Liver (tissue), 9 donors: ENCODE measurements around the gene ASPDH. TPM values are rescaled to one million over a fixed set of nuclear protein-coding genes. Genes with fewer than 3 reads are reported as not detected.

Experiments
- DNase-seq: peaks from one replicate; pipeline ENCODE4 v3.0.0-alpha.2; 2017; ENCODE audit warnings: low spot score
- H3K27ac ChIP-seq, 2 donors: one replicate each; pipeline ENCODE4 v1.7.0; 2013; ENCODE audit warnings: inconsistent platforms in 2 of 2, low read length in 2 of 2, control low read depth in 1 of 2, low read depth in 1 of 2, mild to moderate bottlenecking in 1 of 2
- H3K27me3 ChIP-seq, 4 donors: one replicate each; pipeline versions ENCODE4 v1.6.1 to v1.7.0; 2013; ENCODE audit warnings: low read length in 3 of 4, inconsistent platforms in 1 of 4, mild to moderate bottlenecking in 1 of 4, moderate library complexity in 1 of 4; ENCODE audit not compliant: control insufficient read depth in 4 of 4, insufficient read depth in 4 of 4
- H3K36me3 ChIP-seq, 4 donors: one replicate each; pipeline versions ENCODE4 v1.6.1 to v1.7.0; 2013; ENCODE audit warnings: low read length in 3 of 4, mild to moderate bottlenecking in 3 of 4, low read depth in 1 of 4, moderate library complexity in 1 of 4; ENCODE audit not compliant: control insufficient read depth in 4 of 4, insufficient read depth in 3 of 4
- H3K4me1 ChIP-seq, 4 donors: one replicate each; pipeline versions ENCODE4 v1.6.1 to v1.7.0; 2013; ENCODE audit warnings: low read length in 3 of 4, mild to moderate bottlenecking in 3 of 4, moderate library complexity in 1 of 4; ENCODE audit not compliant: control insufficient read depth in 4 of 4, insufficient read depth in 4 of 4
- H3K4me3 ChIP-seq, 3 donors: one replicate each; pipeline versions ENCODE4 v1.6.1 to v1.7.0; 2013; ENCODE audit warnings: low read length in 3 of 3, control low read depth in 1 of 3, low read depth in 1 of 3, mild to moderate bottlenecking in 1 of 3
- H3K9ac ChIP-seq, 2 donors: one replicate each; pipeline ENCODE4 v1.7.0; 2013; ENCODE audit warnings: low read length in 2 of 2, mild to moderate bottlenecking in 2 of 2, moderate library complexity in 2 of 2, control low read depth in 1 of 2, low read depth in 1 of 2
- H3K9me3 ChIP-seq, 4 donors: one replicate each; pipeline versions ENCODE4 v1.6.1 to v1.7.0; 2013; ENCODE audit warnings: low read length in 3 of 4; ENCODE audit not compliant: control insufficient read depth in 4 of 4
- ATF3 ChIP-seq: IDR thresholded peaks from 2 replicates; pipeline ENCODE4 v1.6.1; 2016; ENCODE audit warnings: antibody characterized with exemption
- EGR1 ChIP-seq, 2 donors: IDR thresholded peaks; 2 replicates each; pipeline ENCODE4 v1.6.1; 2016 to 2018; ENCODE audit warnings: antibody characterized with exemption in 2 of 2, low read depth in 2 of 2
- FOXA1 ChIP-seq: IDR thresholded peaks from 2 replicates; pipeline ENCODE4 v1.6.1; 2016; ENCODE audit warnings: antibody characterized with exemption
- FOXA2 ChIP-seq: IDR thresholded peaks from 2 replicates; pipeline ENCODE4 v1.6.1; 2016; ENCODE audit warnings: antibody characterized with exemption
- GABPA ChIP-seq, 2 donors: IDR thresholded peaks in 1 of 2; conservative IDR thresholded peaks in 1 of 2; 2 replicates each; pipeline ENCODE4 v1.6.1; 2016; ENCODE audit warnings: antibody characterized with exemption in 2 of 2, mild to moderate bottlenecking in 1 of 2, moderate library complexity in 1 of 2
- HNF4A ChIP-seq, 2 donors: conservative IDR thresholded peaks; 2 replicates each; pipeline ENCODE4 v1.6.1; 2016; ENCODE audit warnings: antibody characterized with exemption in 2 of 2, mild to moderate bottlenecking in 2 of 2
- HNF4G ChIP-seq: IDR thresholded peaks from 2 replicates; pipeline ENCODE4 v1.6.1; 2016; ENCODE audit warnings: antibody characterized with exemption
- MAX ChIP-seq: IDR thresholded peaks from 2 replicates; pipeline ENCODE4 v1.6.1; 2016; ENCODE audit warnings: antibody characterized with exemption
- NR2F2 ChIP-seq: IDR thresholded peaks from 2 replicates; pipeline ENCODE4 v1.6.1; 2016; ENCODE audit warnings: antibody characterized with exemption
- REST ChIP-seq: IDR thresholded peaks from 2 replicates; pipeline ENCODE4 v1.6.1; 2016; ENCODE audit warnings: antibody characterized with exemption, mild to moderate bottlenecking
- RXRA ChIP-seq, 2 donors: IDR thresholded peaks; 2 replicates each; pipeline ENCODE4 v1.6.1; 2017 to 2018; ENCODE audit warnings: antibody characterized with exemption in 2 of 2, mild to moderate bottlenecking in 1 of 2
- TAF1 ChIP-seq: conservative IDR thresholded peaks from 2 replicates; pipeline ENCODE4 v1.6.1; 2016; ENCODE audit warnings: antibody characterized with exemption, mild to moderate bottlenecking
- YY1 ChIP-seq: IDR thresholded peaks from 2 replicates; pipeline ENCODE4 v1.6.1; 2016; ENCODE audit warnings: antibody characterized with exemption, mild to moderate bottlenecking
- ZBTB33 ChIP-seq: IDR thresholded peaks from 2 replicates; pipeline ENCODE4 v1.6.1; 2016; ENCODE audit warnings: antibody characterized with exemption
- WGBS: extraction: QIAGEN DNeasy Blood & Tissue Kit; methylation state at CpG from one replicate; pipeline ENCODE4 v1.1.7; 2013; 5-methylcytosine and 5-hydroxymethylcytosine counted together
- polyA plus RNA-seq, 2 donors: library from polyadenylated mRNA; stranded (reverse) in 1 of 2; unstranded in 1 of 2; fragments of 200-250 nt in 1 of 2; fragments of >200 nt in 1 of 2; fragmentation: Nextera tagmentation in 1 of 2; extraction: Ambion mirVana in 1 of 2; gene quantifications; one replicate each; pipeline versions ENCODE4 v1.2.1 to v1.2.3, GENCODE V29; 2013 to 2015
- total RNA-seq, 2 donors: library from RNA; depleted of rRNA; stranded (reverse); fragments of >200 nt; gene quantifications; one replicate each; pipeline ENCODE4 v1.2.3, GENCODE V29; 2014
- donor health status: healthy.
- donor health status: healthy.
- donor health status: healthy.
- donor health status: healthy.
- donor health status: healthy.

Gene ASPDH
- total and polyA plus RNA-seq, 4 donors = 7.3 to 82.0 (median 37.1) TPM

GRCh38 chr19:50505856-50506611 lies 7.7 kb downstream of the ASPDH start:
- H3K27me3 ChIP-seq = no peaks in the 10 kb centered on the region
- WGBS = 95% methylated on average over 30 of the region's 30 CpGs

More at GRCh38 chr19:50505856-50506611, 7.7 kb downstream of the ASPDH start:
- H3K36me3 ChIP-seq = no peaks in the 10 kb centered on the region
- no peak overlapping the region for H3K9ac ChIP-seq
- no peak for TF ChIP-seq TAF1
- no peak for TF ChIP-seq FOXA2
- TF ChIP-seq EGR1 (IDR thresholded peaks at IDR 0.05; ENCODE audit: low read depth in 2 of 2) = no peak
- no peak for TF ChIP-seq NR2F2
- TF ChIP-seq RXRA (IDR thresholded peaks at IDR 0.05) = no peak
- no peak for TF ChIP-seq HNF4G
- TF ChIP-seq ZBTB33 = no peak
- TF ChIP-seq REST = no peak
- TF ChIP-seq GABPA (IDR thresholded peaks at IDR 0.05 in 1 of 2, conservative IDR thresholded peaks at IDR 0.05 in 1 of 2) = no peak
- TF ChIP-seq MAX = no peak
- TF ChIP-seq ATF3 = no peak
- no peak for TF ChIP-seq YY1
- TF ChIP-seq FOXA1 = no peak
- TF ChIP-seq HNF4A (conservative IDR thresholded peaks at IDR 0.05) = no peak
- H3K27ac ChIP-seq = no peak overlapping the region
- DNase-seq = no peak
- peaks cover 0 to 9% (median 3%) of the 10 kb centered on the region in 4 donors for H3K4me1 ChIP-seq
- H3K4me3 ChIP-seq = no peak overlapping the region
- no peaks in the 10 kb centered on the region for H3K9me3 ChIP-seq
